ENCODE measurements around the gene LDHD.
A peak's percentile ranks its signal among the peaks of the same experiment; 100 is the strongest.

The LDHD gene

GRCh38 chr16:75118943-75119539, 2.5 kb upstream of the LDHD start:
- Mint-ChIP-seq H3K4me1 (no peaks in the 10 kb centered on the region), H3K9me3 (peaks cover 10% of the 10 kb centered on the region), H3K27ac (no peak overlapping the region), H3K36me3 (ENCODE audit: low read depth) (no peaks in the 10 kb centered on the region), H3K4me3 (no peak overlapping the region), H3K27me3 (ENCODE audit: low read depth) (peaks cover 4% of the 10 kb centered on the region)
- TF ChIP-seq, protein P1, sequence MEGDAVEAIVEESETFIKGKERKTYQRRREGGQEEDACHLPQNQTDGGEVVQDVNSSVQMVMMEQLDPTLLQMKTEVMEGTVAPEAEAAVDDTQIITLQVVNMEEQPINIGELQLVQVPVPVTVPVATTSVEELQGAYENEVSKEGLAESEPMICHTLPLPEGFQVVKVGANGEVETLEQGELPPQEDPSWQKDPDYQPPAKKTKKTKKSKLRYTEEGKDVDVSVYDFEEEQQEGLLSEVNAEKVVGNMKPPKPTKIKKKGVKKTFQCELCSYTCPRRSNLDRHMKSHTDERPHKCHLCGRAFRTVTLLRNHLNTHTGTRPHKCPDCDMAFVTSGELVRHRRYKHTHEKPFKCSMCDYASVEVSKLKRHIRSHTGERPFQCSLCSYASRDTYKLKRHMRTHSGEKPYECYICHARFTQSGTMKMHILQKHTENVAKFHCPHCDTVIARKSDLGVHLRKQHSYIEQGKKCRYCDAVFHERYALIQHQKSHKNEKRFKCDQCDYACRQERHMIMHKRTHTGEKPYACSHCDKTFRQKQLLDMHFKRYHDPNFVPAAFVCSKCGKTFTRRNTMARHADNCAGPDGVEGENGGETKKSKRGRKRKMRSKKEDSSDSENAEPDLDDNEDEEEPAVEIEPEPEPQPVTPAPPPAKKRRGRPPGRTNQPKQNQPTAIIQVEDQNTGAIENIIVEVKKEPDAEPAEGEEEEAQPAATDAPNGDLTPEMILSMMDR (IDR thresholded peaks at IDR 0.05; ENCODE audit: unreplicated experiment in 3 of 3), result no peak

- Mint-ChIP-seq H3K4me1 (peaks cover 12% of the 10 kb centered on the region), H3K4me3 (peak overlapping the region in 1 of 3 experiments; percentile 79), H3K9me3 (peaks cover 4% of the 10 kb centered on the region), H3K36me3 (ENCODE audit: low read depth) (no peaks in the 10 kb centered on the region), H3K27me3 (ENCODE audit: low read depth) (peaks cover 4% of the 10 kb centered on the region), H3K27ac (peak overlapping the region in 1 of 3 experiments; percentile 74)
- TF ChIP-seq, protein P1 (IDR thresholded peaks at IDR 0.05; ENCODE audit: unreplicated experiment in 3 of 3), result no peak
Measured at GRCh38 chr16:75116911-75117245, 298 bp upstream of the LDHD start.

DNA sequence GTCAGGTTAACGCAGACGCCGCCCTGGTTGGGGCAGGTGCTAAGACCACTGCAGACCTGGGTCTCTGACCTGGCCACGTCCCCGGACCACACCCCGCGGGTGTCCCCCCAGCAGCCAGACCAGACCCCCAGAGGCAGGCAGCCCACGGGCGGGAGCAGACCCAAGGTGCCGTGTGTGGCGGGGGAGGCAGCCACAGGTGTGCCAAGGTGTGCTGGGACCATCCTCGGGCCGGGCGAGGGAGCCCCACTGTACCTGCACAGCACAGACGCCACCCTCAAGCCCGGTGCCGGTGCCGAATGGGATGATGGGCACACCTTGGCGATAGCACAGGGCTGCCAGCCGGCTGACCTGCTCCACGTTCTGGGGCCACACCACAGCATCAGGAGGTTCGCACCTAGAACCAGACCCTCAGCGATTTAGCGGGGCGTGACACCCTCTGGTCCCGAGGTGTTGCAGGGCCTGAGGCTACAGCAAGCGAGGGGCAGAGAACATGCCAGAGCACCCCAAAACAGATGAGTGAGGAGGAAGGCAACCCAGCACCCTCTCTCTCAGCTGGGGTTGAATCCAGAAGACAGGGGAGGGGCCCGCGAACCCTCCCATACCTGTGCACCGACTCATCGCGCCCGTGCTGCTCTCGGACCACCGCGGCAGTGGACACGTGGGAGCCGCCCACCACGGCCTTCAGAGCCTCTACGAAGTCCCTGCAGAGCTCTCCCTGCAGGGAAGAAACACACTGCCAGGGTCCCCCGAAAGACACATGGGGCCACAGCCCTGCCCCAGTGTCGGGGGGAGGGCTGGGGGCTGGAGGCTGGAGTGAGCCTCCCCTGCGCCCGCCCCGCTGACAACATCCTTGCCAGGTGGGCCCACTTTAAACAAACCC, 1.4 kb downstream of the LDHD start:
- TF ChIP-seq, protein P1 (IDR thresholded peaks at IDR 0.05; ENCODE audit: unreplicated experiment in 3 of 3), result no peak
- no peak overlapping the region for H3K4me3 Mint-ChIP-seq
- no peak overlapping the region for H3K27ac Mint-ChIP-seq
- peaks cover 29% of the 10 kb centered on the region for H3K4me1 Mint-ChIP-seq
- H3K36me3 Mint-ChIP-seq (ENCODE audit: low read depth), result no peaks in the 10 kb centered on the region
- H3K9me3 Mint-ChIP-seq, result no peaks in the 10 kb centered on the region
- peaks cover 4% of the 10 kb centered on the region for H3K27me3 Mint-ChIP-seq (ENCODE audit: low read depth)

- TF ChIP-seq, protein P1 (IDR thresholded peaks at IDR 0.05; ENCODE audit: unreplicated experiment in 3 of 3), result no peak
- Mint-ChIP-seq H3K27ac (no peak overlapping the region), H3K9me3 (no peaks in the 10 kb centered on the region), H3K4me3 (no peak overlapping the region), H3K27me3 (ENCODE audit: low read depth) (peaks cover 4% of the 10 kb centered on the region), H3K36me3 (ENCODE audit: low read depth) (no peaks in the 10 kb centered on the region), H3K4me1 (peaks cover 37% of the 10 kb centered on the region)
Measured at GRCh38 chr16:75114179-75114945, 2.2 kb downstream of the LDHD start.

DNA sequence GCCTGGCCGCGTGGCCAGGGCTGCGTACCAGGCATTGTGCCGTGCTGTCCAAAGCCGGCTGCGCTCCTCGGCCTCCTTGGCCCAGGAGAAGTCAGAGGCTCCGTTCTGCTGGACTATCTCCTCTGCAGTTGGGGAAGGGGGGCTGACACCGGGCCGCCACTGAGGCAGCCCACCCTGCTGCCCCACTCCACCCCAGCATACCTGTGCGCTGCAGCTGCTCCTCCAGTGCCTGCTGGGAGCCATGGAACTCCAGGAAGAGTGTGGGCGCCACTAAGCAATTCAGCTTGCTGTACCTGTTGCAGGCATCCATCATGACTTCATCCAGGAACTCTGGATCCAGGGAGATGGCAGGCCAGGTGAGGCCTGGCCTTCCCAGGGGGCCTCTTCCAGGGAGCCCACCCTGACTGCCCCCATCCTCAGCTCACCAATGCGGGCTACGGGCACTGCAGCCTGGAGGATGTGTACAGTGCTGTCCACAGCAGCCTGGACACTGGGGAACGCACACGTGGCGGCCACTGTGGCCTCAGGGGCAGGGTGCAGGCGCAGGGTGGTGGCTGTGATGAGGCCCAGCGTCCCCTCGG, 2.9 kb downstream of the LDHD start:
- Mint-ChIP-seq H3K36me3 (ENCODE audit: low read depth) (no peaks in the 10 kb centered on the region), H3K4me1 (peaks cover 44% of the 10 kb centered on the region), H3K4me3 (no peak overlapping the region), H3K27ac (peak overlapping the region in 1 of 3 experiments; percentile 68), H3K27me3 (ENCODE audit: low read depth) (peaks cover 4% of the 10 kb centered on the region), H3K9me3 (no peaks in the 10 kb centered on the region)
- TF ChIP-seq, protein P1 (IDR thresholded peaks at IDR 0.05; ENCODE audit: unreplicated experiment in 3 of 3), result no peak
